A549 (cell line): ENCODE measurements around the gene OR1N2. TPM values are rescaled to one million over a fixed set of nuclear protein-coding genes. Genes with fewer than 3 reads are reported as not detected.
A peak's percentile ranks its signal among the peaks of the same experiment; 100 is the strongest.
"Not testable (repeated sequence)": the region's sequence is repeated elsewhere in the genome, so short reads cannot be mapped to it uniquely, and the experiment has no call there.

Experiments
- ATAC-seq, 2 experiments: fragments of 200-7000 bp in 1 of 2; fragments of >200 bp in 1 of 2; cut with Nextera tagmentation in 1 of 2; cut with Tn5 transposase in 1 of 2; 3 replicates each; pipeline versions ENCODE4 v1.8.0 to v1.9.1; 2018 to 2020; ENCODE audit warnings: mild to moderate bottlenecking in 1 of 2, moderate library complexity in 1 of 2
- CTCF ChIA-PET: fragments of 300-600 bp; sonication (Branson Sonifier 250); formaldehyde crosslinking; extraction: SDS; loops from one replicate; lab custom pipeline; 2021; ENCODE audit warnings: antibody characterized with exemption, inconsistent platforms; lab: Yijun Ruan, JAX
- POLR2A ChIA-PET: fragments of 350-600 bp; formaldehyde crosslinking; extraction: SDS; loops from one replicate; lab custom pipeline; 2021; ENCODE audit warnings: antibody characterized with exemption, inconsistent platforms; lab: Yijun Ruan, JAX
- DNase-seq, 2 experiments: peaks; one replicate each; pipeline versions ENCODE4 v3.0.0 to v3.0.0-alpha.2; 2011 to 2016; ENCODE audit warnings: low read depth in 1 of 2, low spot score in 1 of 2
- FAIRE-seq: peaks from 2 replicates; lab custom pipeline; 2011; peaks lifted over from hg19 to GRCh38; lab: Jason Lieb, UNC
- H3K27ac ChIP-seq, 2 experiments: fragments of >200 bp; sonication (Bioruptor Twin); formaldehyde crosslinking; 3 replicates each; pipeline ENCODE4 v1.5.1; 2016 to 2017
- H3K4me1 ChIP-seq: fragments of >200 bp; sonication (Bioruptor Twin); formaldehyde crosslinking; 3 replicates; pipeline ENCODE4 v1.6.1; 2016
- H3K4me2 ChIP-seq: fragments of >200 bp; sonication (Bioruptor Twin); formaldehyde crosslinking; 3 replicates; pipeline ENCODE4 v1.6.1; 2016
- H3K4me3 ChIP-seq: fragments of >200 bp; sonication (Bioruptor Twin); formaldehyde crosslinking; 3 replicates; pipeline ENCODE4 v1.5.1; 2016
- H3K9me3 ChIP-seq: fragments of >200 bp; sonication (Bioruptor Twin); formaldehyde crosslinking; 3 replicates; pipeline ENCODE4 v1.6.1; 2016
- CBX8 ChIP-seq: fragments of 200-600 bp; sonication (generic); IDR thresholded peaks from 2 replicates; pipeline ENCODE4 v1.6.1; 2016
- FOSL2 ChIP-seq, 2 experiments: fragments of 450-650 bp in 1 of 2; fragments of >200 bp in 1 of 2; sonication (Bioruptor Twin) in 1 of 2; formaldehyde crosslinking; IDR thresholded peaks; 2 replicates each; pipeline versions ENCODE4 v1.5.0 to v1.6.1; 2016 to 2020; ENCODE audit warnings: mild to moderate bottlenecking in 1 of 2, moderate library complexity in 1 of 2
- MAZ ChIP-seq: fragments of 150-350 bp; IDR thresholded peaks from 2 replicates; pipeline ENCODE4 v1.6.1; 2014; ENCODE audit warnings: antibody characterized with exemption, low read depth, low read length, borderline replicate concordance
- WGBS: methylation state at CpG from one replicate; pipeline ENCODE4 v1.1.6; 2017; ENCODE audit errors: missing lambda C conversion rate; 5-methylcytosine and 5-hydroxymethylcytosine counted together
- polyA plus RNA-seq, 4 experiments: library from polyadenylated mRNA; depleted of rRNA in 3 of 4; stranded (reverse); fragments of >200 nt; fragmentation: RNase III in 1 of 4; extraction: RNeasy Plus Mini Kit Qiagen cat#74134 plus additional on column Dnase treatment in 1 of 4; gene quantifications; 2 replicates in 3 of 4; 3 replicates in 1 of 4; pipeline ENCODE4 v1.2.3, GENCODE V29; 2011 to 2017

Gene OR1N2
- polyA plus RNA-seq, 2 of the 4 experiments (the other 2 are of a cell fraction): not detected

GRCh38 chr9:122580360-122580759, 27.4 kb downstream of the OR1N2 start (continued):
- TF ChIP-seq FOSL2 (IDR thresholded peaks at IDR 0.05): peak; percentile 50; the same call in 1 of the 2 replicates
- peak; percentile 84 for TF ChIP-seq FOSL2 (CRISPR knock-in tag; IDR thresholded peaks at IDR 0.05)
- TF ChIP-seq CBX8: no peak
- TF ChIP-seq MAZ: no peak

- POLR2A ChIA-PET: not testable (repeated sequence)
- WGBS: 81% methylated on average over 8 of the region's 8 CpGs
Measured at GRCh38 chr9:122583284-122583683, 30.4 kb downstream of the OR1N2 start, which contains the start of gene OR1L8. OR1L8 (minus strand) TSS chr9:122583384; CDS start chr9:122568477, 14,907 bp downstream.

More at GRCh38 chr9:122583284-122583683, 30.4 kb downstream of the OR1N2 start, which contains the start of gene OR1L8:
- peaks cover 17% of the 10 kb centered on the region; the same call in 2 of the 3 replicates for H3K4me1 ChIP-seq
- H3K9me3 ChIP-seq, H3K4me3 ChIP-seq, ATAC-seq, CTCF ChIA-PET, DNase-seq, H3K4me2 ChIP-seq, H3K27ac ChIP-seq, FAIRE-seq: not testable (repeated sequence)

Other genes with a start within 250 kb of the OR1N2 start
- 0.41 and 0.49 TPM in 2 replicates for gene PTGS1, start 182.1 kb upstream of the OR1N2 start, polyA plus RNA-seq (2011; rRNA removed)
- 0.77 to 1.6 TPM (median 1.0 TPM) in 3 replicates for gene PTGS1, start 182.1 kb upstream of the OR1N2 start, polyA plus RNA-seq (2017; fragmentation: RNase III; extraction: RNeasy Plus Mini Kit Qiagen cat#74134 plus additional on column Dnase treatment)
- gene OR1J1, start 75.2 kb upstream of the OR1N2 start, polyA plus RNA-seq (2011; rRNA removed): not detected in 2 replicates
- not detected in 3 replicates for gene OR1J1, start 75.2 kb upstream of the OR1N2 start, polyA plus RNA-seq (2017; fragmentation: RNase III; extraction: RNeasy Plus Mini Kit Qiagen cat#74134 plus additional on column Dnase treatment)
- 0.17 and 0.21 TPM in 2 replicates for gene OR1J2, start 42.3 kb upstream of the OR1N2 start, polyA plus RNA-seq (2011; rRNA removed)
- 0.09 to 0.21 TPM in 2 of 3 replicates, not detected in the other for gene OR1J2, start 42.3 kb upstream of the OR1N2 start, polyA plus RNA-seq (2017; fragmentation: RNase III; extraction: RNeasy Plus Mini Kit Qiagen cat#74134 plus additional on column Dnase treatment)
- 0.23 and 0.30 TPM in 2 replicates for gene OR1J4, start 34.0 kb upstream of the OR1N2 start, polyA plus RNA-seq (2011; rRNA removed)
- 0.17 TPM in 1 of 3 replicates, not detected in the others for gene OR1J4, start 34.0 kb upstream of the OR1N2 start, polyA plus RNA-seq (2017; fragmentation: RNase III; extraction: RNeasy Plus Mini Kit Qiagen cat#74134 plus additional on column Dnase treatment)
- gene OR1N1, start 25.8 kb upstream of the OR1N2 start, polyA plus RNA-seq (2011; rRNA removed): not detected in 2 replicates
- not detected in 3 replicates for gene OR1N1, start 25.8 kb upstream of the OR1N2 start, polyA plus RNA-seq (2017; fragmentation: RNase III; extraction: RNeasy Plus Mini Kit Qiagen cat#74134 plus additional on column Dnase treatment)
- gene OR1L8, start 30.3 kb downstream of the OR1N2 start, polyA plus RNA-seq (2011; rRNA removed): 0.05 TPM in 2 replicates
- not detected in 3 replicates for gene OR1L8, start 30.3 kb downstream of the OR1N2 start, polyA plus RNA-seq (2017; fragmentation: RNase III; extraction: RNeasy Plus Mini Kit Qiagen cat#74134 plus additional on column Dnase treatment)
- gene OR1Q1, start 61.6 kb downstream of the OR1N2 start, polyA plus RNA-seq (2011; rRNA removed): 0.28 and 0.50 TPM in 2 replicates
- gene OR1Q1, start 61.6 kb downstream of the OR1N2 start, polyA plus RNA-seq (2017; fragmentation: RNase III; extraction: RNeasy Plus Mini Kit Qiagen cat#74134 plus additional on column Dnase treatment): 0.10 to 0.11 TPM in 2 of 3 replicates, not detected in the other
- not detected in 2 replicates for gene OR1B1, start 104.5 kb downstream of the OR1N2 start, polyA plus RNA-seq (2011; rRNA removed)
- gene OR1B1, start 104.5 kb downstream of the OR1N2 start, polyA plus RNA-seq (2017; fragmentation: RNase III; extraction: RNeasy Plus Mini Kit Qiagen cat#74134 plus additional on column Dnase treatment): not detected in 3 replicates
- gene OR1L1, start 108.6 kb downstream of the OR1N2 start, polyA plus RNA-seq (2011; rRNA removed): not detected in 2 replicates
- not detected in 3 replicates for gene OR1L1, start 108.6 kb downstream of the OR1N2 start, polyA plus RNA-seq (2017; fragmentation: RNase III; extraction: RNeasy Plus Mini Kit Qiagen cat#74134 plus additional on column Dnase treatment)
- gene OR1L3, start 122.0 kb downstream of the OR1N2 start, polyA plus RNA-seq (2011; rRNA removed): not detected in 2 replicates
- not detected in 3 replicates for gene OR1L3, start 122.0 kb downstream of the OR1N2 start, polyA plus RNA-seq (2017; fragmentation: RNase III; extraction: RNeasy Plus Mini Kit Qiagen cat#74134 plus additional on column Dnase treatment)
- not detected in 2 replicates for gene OR1L4, start 170.9 kb downstream of the OR1N2 start, polyA plus RNA-seq (2011; rRNA removed)
- gene OR1L4, start 170.9 kb downstream of the OR1N2 start, polyA plus RNA-seq (2017; fragmentation: RNase III; extraction: RNeasy Plus Mini Kit Qiagen cat#74134 plus additional on column Dnase treatment): not detected in 3 replicates
- not detected in 2 replicates for gene OR1L6, start 189.2 kb downstream of the OR1N2 start, polyA plus RNA-seq (2011; rRNA removed)
- gene OR1L6, start 189.2 kb downstream of the OR1N2 start, polyA plus RNA-seq (2017; fragmentation: RNase III; extraction: RNeasy Plus Mini Kit Qiagen cat#74134 plus additional on column Dnase treatment): not detected in 3 replicates
- not detected in 2 replicates for gene OR5C1, start 235.8 kb downstream of the OR1N2 start, polyA plus RNA-seq (2011; rRNA removed)
- gene OR5C1, start 235.8 kb downstream of the OR1N2 start, polyA plus RNA-seq (2017; fragmentation: RNase III; extraction: RNeasy Plus Mini Kit Qiagen cat#74134 plus additional on column Dnase treatment): not detected in 3 replicates
- gene OR1K1, start 247.0 kb downstream of the OR1N2 start, polyA plus RNA-seq (2011; rRNA removed): not detected in 2 replicates
- not detected in 3 replicates for gene OR1K1, start 247.0 kb downstream of the OR1N2 start, polyA plus RNA-seq (2017; fragmentation: RNase III; extraction: RNeasy Plus Mini Kit Qiagen cat#74134 plus additional on column Dnase treatment)